OCI-LY3 (cell line): ENCODE results near the gene R3HDM4.

ENCODE experiments used
- H2AFZ ChIP-seq: fragments of 200-600, 300-600 bp; shearing (Covaris generic); 2 replicates; pipeline ENCODE4 v1.6.0; 2014; ENCODE audit warnings: antibody characterized with exemption, low read depth, low read length
- H3K27ac ChIP-seq: fragments of 200-600, 300-600 bp; sonication (generic); 2 replicates; pipeline ENCODE4 v1.5.1; 2014; ENCODE audit warnings: mild to moderate bottlenecking, low read length, moderate library complexity, mixed read lengths
- H3K27me3 ChIP-seq: fragments of 200-600, 300-600 bp; sonication (generic); 2 replicates; pipeline ENCODE4 v1.6.1; 2014; ENCODE audit warnings: low read depth, low read length, mixed read lengths
- H3K36me3 ChIP-seq: fragments of 200-600, 300-600 bp; sonication (generic); replicated peaks from 2 replicates; pipeline ENCODE3; 2014; ENCODE audit warnings: low read depth, low read length, mixed read lengths
- H3K4me1 ChIP-seq: fragments of 300-600, 200-600 bp; sonication (generic); 2 replicates; pipeline ENCODE4 v1.6.1; 2014; ENCODE audit warnings: low read length, mixed read lengths
- H3K4me2 ChIP-seq: fragments of 200-600, 300-600 bp; sonication (generic); 2 replicates; pipeline ENCODE4 v1.6.1; 2014; ENCODE audit warnings: low read length, mixed read lengths
- H3K4me3 ChIP-seq: fragments of 300-600, 200-600 bp; sonication (generic); 2 replicates; pipeline ENCODE4 v1.5.1; 2014; ENCODE audit warnings: antibody characterized with exemption, mild to moderate bottlenecking, low read length, moderate library complexity
- H3K79me2 ChIP-seq: fragments of 300-600, 200-600 bp; shearing (Covaris generic); 2 replicates; pipeline ENCODE4 v1.6.1; 2014; ENCODE audit warnings: mild to moderate bottlenecking, low read length, mixed read lengths
- H3K9ac ChIP-seq: fragments of 300-600, 200-600 bp; shearing (Covaris generic); 2 replicates; pipeline ENCODE4 v1.6.0; 2014; ENCODE audit warnings: mild to moderate bottlenecking, low read length, moderate library complexity
- H3K9me3 ChIP-seq: fragments of 200-600, 300-600 bp; shearing (Covaris generic); 2 replicates; pipeline ENCODE4 v1.6.1; 2014; ENCODE audit warnings: low read length, mixed read lengths; ENCODE audit not compliant: insufficient read depth
- H4K20me1 ChIP-seq: fragments of 200-600, 300-600 bp; sonication (generic); 2 replicates; pipeline ENCODE4 v1.6.1; 2016; ENCODE audit warnings: low read length, mixed read lengths; ENCODE audit not compliant: insufficient read depth
- CTCF ChIP-seq: fragments of 200-600, 300-600 bp; sonication (generic); IDR thresholded peaks from 2 replicates; pipeline ENCODE4 v1.5.1; 2014; ENCODE audit warnings: antibody characterized with exemption, low read length, low read depth
- EZH2phosphoT487 ChIP-seq: fragments of 200-600 bp; shearing (Covaris generic); IDR thresholded peaks from 2 replicates; pipeline ENCODE4 v1.6.1; 2018; ENCODE audit warnings: antibody characterized with exemption, mixed run types, low read depth

Gene R3HDM4

DNA sequence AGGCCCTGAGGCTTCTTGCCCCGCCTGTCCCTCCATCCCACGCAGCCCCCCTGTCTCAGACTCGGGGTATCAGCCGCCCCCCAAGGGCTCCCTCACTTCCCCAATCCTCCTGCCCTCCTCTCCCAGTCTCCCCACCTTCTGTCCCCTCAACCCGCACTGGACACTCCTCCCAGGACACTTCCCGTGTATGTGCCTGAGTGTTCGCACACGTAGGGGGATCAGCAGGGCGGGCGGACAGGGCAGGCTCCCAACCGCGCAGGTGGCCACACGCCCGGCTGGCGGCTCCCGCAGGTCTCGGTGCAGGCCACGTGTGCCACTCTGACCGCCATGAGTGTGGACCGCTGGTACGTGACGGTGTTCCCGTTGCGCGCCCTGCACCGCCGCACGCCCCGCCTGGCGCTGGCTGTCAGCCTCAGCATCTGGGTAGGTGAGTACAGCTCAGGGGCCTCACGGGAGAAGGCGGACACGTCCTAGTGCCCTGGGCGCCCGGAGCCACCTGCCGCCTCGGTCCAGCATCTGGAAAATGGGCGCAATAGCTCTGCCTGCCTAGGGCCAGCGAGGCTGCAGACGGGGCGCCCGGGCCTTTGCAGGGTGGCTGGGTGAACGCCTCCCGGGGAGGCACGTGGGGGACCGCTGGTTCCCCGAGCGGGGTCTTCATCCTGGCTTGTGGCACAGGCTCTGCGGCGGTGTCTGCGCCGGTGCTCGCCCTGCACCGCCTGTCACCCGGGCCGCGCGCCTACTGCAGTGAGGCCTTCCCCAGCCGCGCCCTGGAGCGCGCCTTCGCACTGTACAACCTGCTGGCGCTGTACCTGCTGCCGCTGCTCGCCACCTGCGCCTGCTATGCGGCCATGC is 6.4 kb upstream of the R3HDM4 start:
- no peaks in the 10 kb centered on the region for H3K9me3 ChIP-seq
- no peaks in the 10 kb centered on the region for H3K27me3 ChIP-seq
- TF ChIP-seq CTCF: no peak
- no peak for TF ChIP-seq EZH2phosphoT487
- H3K36me3 ChIP-seq: peaks cover 5% of the 10 kb centered on the region
- H3K27ac ChIP-seq: peak overlapping the region; percentile 66
- H3K4me3 ChIP-seq: peak overlapping the region; percentile 78
- H4K20me1 ChIP-seq: no peaks in the 10 kb centered on the region
- peaks cover 32% of the 10 kb centered on the region for H3K4me1 ChIP-seq
- peak overlapping the region; percentile 93 for H3K4me2 ChIP-seq
- peaks cover 10% of the 10 kb centered on the region for H3K79me2 ChIP-seq
- H2AFZ ChIP-seq: no peak overlapping the region
- peak overlapping the region; percentile 68 for H3K9ac ChIP-seq

DNA sequence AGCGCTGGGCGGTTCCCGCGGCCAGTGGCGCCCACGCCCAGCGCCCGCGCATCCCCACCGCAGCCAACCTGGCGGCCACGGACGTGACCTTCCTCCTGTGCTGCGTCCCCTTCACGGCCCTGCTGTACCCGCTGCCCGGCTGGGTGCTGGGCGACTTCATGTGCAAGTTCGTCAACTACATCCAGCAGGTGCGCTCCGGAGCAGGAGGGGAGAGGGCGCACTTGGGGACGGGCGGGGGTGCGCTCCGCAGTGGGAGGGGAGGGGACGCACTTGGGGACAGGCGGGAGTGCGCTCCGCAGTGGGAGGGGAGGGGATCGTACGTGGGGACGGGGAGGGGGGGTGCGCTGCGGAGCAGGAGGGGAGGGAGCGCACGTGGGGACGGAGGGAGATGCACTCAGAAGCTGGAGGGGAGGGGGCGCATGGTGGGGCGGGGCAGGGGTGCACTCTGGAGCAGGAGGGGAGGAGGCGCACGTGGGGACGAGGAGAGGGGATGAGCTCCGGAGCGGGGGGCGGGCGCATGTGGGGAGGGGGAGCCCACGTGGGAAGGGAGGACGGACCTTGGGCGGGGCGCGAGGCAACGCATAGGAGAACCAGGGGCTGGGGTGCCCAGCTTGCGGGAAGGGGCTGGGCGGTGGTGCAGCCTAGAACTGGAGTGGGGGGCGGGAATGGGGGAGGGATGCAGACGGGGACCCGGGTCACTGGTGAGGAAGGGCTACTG is 5.6 kb upstream of the R3HDM4 start:
- Histone ChIP-seq H3K9ac (peak overlapping the region; percentile 72), H3K36me3 (peaks cover under 1% of the 10 kb centered on the region), H4K20me1 (no peaks in the 10 kb centered on the region), H3K4me3 (peak overlapping the region; percentile 78), H2AFZ (no peak overlapping the region), H3K4me2 (peak overlapping the region; percentile 93), H3K9me3 (no peaks in the 10 kb centered on the region), H3K27ac (peak overlapping the region; percentile 66), H3K79me2 (peaks cover 3% of the 10 kb centered on the region), H3K27me3 (no peaks in the 10 kb centered on the region), H3K4me1 (peaks cover 26% of the 10 kb centered on the region)
- TF ChIP-seq CTCF (no peak), EZH2phosphoT487 (no peak)

DNA sequence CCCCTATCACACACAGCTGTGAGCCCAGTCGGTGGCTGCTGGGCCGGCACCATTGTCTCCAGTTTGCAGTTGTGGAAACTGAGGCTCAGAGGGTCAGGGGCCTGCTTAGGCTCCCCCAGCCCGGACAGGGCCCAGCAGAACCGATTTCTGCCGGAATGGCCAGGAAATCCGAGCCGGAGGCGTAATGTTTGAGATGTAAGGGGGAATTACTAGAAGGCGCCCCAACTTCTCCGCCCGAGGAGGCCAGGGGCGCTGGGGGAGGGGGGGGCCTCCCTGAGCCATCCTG is 5.1 kb upstream of the R3HDM4 start:
- Histone ChIP-seq H4K20me1 (no peaks in the 10 kb centered on the region), H3K27me3 (no peaks in the 10 kb centered on the region), H3K79me2 (peaks cover 7% of the 10 kb centered on the region), H3K36me3 (no peaks in the 10 kb centered on the region), H3K9me3 (no peaks in the 10 kb centered on the region), H3K4me1 (peaks cover 23% of the 10 kb centered on the region), H3K9ac (peak overlapping the region; percentile 72), H3K4me2 (peak overlapping the region; percentile 93), H2AFZ (no peak overlapping the region), H3K4me3 (peak overlapping the region; percentile 78), H3K27ac (peak overlapping the region; percentile 33)
- TF ChIP-seq EZH2phosphoT487 (no peak), CTCF (no peak)

GRCh38 chr19:917323-918151 is 4.5 kb upstream of the R3HDM4 start, which contains the start of gene KISS1R:
TSS of gene KISS1R (plus strand) at chr19:917333. CDS start at chr19:917503, 170 bp downstream.
- Histone ChIP-seq H3K36me3 (no peaks in the 10 kb centered on the region), H3K9ac (peak within 1 kb of the TSS; percentile 72), H4K20me1 (no peaks in the 10 kb centered on the region), H3K4me2 (peak within 1 kb of the TSS; percentile 93), H3K4me3 (peak within 1 kb of the TSS; percentile 78), H3K4me1 (peaks cover 23% of the 10 kb centered on the region), H3K27ac (peak within 1 kb of the TSS; percentile 47), H2AFZ (peak within 1 kb of the TSS; percentile 54; the same call in 1 of the 2 replicates), H3K9me3 (no peaks in the 10 kb centered on the region), H3K27me3 (no peaks in the 10 kb centered on the region), H3K79me2 (peaks cover 10% of the 10 kb centered on the region)
- TF ChIP-seq EZH2phosphoT487: no peak
- TF ChIP-seq CTCF: peak; percentile 95
